NCI-H2107 (cell line): ENCODE results near the gene RANBP1.

Experiments used
- DNase-seq: peaks from one replicate; lab custom pipeline; 2025; lab: John Stamatoyannopoulos, UW

RANBP1 gene

DNA sequence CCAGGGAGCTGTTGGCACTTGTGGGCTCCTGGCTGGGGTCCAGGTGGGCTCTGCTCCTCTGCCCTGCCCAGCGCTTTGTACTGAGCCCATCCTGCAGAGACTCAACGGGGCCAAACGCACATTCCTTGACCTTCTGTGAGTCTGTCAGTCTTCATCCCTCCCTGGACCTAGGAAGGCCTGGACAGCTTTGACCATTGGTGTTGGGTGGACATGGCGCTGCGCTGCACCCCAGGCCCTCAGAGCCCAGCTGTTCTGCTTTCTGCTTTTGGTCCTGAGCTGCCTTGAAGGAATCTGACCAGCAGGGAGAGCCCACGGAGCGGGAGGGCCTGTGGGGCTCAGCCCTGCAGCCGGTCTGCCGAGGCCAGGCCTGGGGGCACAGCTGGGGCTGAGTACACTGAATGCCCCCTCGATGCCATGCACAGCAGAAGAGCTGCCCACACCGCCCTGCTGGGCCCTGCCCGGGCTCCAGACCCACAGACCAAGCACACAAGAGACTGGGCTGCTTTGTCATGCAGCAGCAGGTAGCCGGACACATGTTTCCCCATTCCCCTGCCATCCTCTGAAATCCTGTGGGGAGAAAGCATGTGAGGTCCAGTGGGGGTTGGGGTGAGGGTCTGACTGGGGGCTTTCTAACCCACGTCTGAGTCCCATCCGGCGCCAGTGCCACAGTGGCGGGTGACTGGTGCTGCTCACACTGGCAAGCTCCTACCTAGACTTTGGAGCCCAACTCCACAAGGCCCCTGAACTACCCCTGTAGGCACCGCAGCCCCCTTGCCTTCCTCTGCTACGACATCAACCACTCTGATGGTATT, 59.1 kb downstream of the RANBP1 start:
- no peak for DNase-seq

DNA sequence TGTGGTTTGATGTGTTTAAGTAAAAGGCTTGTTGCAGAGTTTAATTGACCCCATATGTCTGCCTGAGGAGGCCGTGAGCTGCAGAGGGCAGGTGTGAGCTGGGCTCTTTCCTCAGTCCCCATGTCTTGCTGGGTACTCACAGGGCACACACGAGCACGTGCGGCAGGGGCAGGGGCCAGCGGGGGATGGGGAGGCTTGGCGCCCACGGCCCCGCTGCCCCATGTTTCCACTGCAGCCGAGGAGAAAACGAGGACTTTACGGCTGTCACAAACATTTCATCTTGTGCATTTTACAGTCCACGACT, 59.6 kb downstream of the RANBP1 start:
- DNase-seq, result no peak

DNA sequence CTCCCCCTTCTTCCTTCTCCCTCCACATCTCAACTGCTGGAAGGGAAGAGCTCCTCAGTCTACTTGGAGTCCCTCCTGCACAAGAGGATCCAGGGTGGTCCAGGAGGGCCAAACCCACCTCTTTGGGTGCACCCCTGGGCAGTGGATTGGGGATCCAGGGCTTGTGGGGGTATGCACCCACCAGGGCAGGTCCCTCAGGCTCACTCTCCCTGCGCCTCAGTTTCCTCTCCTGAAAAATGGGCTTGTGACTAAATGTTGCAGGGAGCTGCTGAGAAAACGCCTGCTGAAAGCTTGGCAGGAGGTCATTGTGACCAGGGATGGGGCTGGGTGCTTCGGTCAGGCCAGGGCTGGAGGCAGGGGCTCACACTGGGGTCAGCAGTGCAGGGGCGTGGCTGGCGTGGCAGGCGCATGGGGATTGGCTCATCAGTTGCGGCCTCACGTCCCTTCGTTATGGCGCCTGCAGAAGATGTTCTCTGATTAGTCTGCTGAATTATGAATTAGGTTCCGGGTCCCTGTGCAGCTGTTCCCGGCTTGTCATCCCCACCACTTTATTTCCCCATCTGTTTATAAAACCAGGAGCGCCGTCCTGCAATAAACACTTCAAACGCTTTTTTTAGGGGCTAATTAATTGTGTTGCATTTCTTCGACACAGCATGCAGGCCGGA, 60.6 kb downstream of the RANBP1 start:
- no peak for DNase-seq
